HepG2 (cell line): ENCODE data around the gene STX10. TPM values are rescaled to one million over a fixed set of nuclear protein-coding genes. Genes with fewer than 3 reads are reported as not detected.

Experiments used
- CHD2 ChIP-seq: IDR thresholded peaks from 2 replicates; pipeline ENCODE4 v1.6.1; 2011; ENCODE audit warnings: low read depth, low read length, improper control_type of control experiment
- E2F2 ChIP-seq: sonication (generic); formaldehyde crosslinking; IDR thresholded peaks from 2 replicates; pipeline ENCODE4 v1.4.0; 2020; ENCODE audit warnings: missing genetic modification reagents, borderline replicate concordance
- HMG20B ChIP-seq: conservative IDR thresholded peaks from 2 replicates; pipeline ENCODE4 v1.6.1; 2016; ENCODE audit warnings: missing genetic modification reagents, missing compliant biosample characterization
- KDM2A ChIP-seq: sonication (generic); formaldehyde crosslinking; IDR thresholded peaks from 2 replicates; pipeline ENCODE4 v1.4.0; 2020; ENCODE audit warnings: low read depth, missing genetic modification reagents, borderline replicate concordance
- MEIS2 ChIP-seq: sonication (generic); formaldehyde crosslinking; IDR thresholded peaks from 2 replicates; pipeline ENCODE4 v1.9.0; 2021; ENCODE audit warnings: mild to moderate bottlenecking, missing genetic modification reagents
- NAIF1 ChIP-seq: sonication (generic); formaldehyde crosslinking; IDR thresholded peaks from 2 replicates; pipeline ENCODE4 v1.5.0; 2020; ENCODE audit warnings: mild to moderate bottlenecking, missing genetic modification reagents, borderline replicate concordance
- NCOA5 ChIP-seq: sonication (generic); formaldehyde crosslinking; IDR thresholded peaks from 2 replicates; pipeline ENCODE4 v1.4.0; 2020; ENCODE audit warnings: missing genetic modification reagents
- NR0B2 ChIP-seq: sonication (generic); formaldehyde crosslinking; IDR thresholded peaks from 2 replicates; pipeline ENCODE4 v1.4.0; 2020; ENCODE audit warnings: mild to moderate bottlenecking, missing genetic modification reagents
- NR2C2 ChIP-seq: sonication (generic); formaldehyde crosslinking; IDR thresholded peaks from 2 replicates; pipeline ENCODE4 v1.4.0; 2020; ENCODE audit warnings: missing genetic modification reagents, mild to moderate bottlenecking, moderate library complexity, borderline replicate concordance
- PAF1 ChIP-seq: IDR thresholded peaks from 2 replicates; pipeline ENCODE4 v1.6.1; 2016; ENCODE audit warnings: missing genetic modification reagents, missing compliant biosample characterization
- SATB2 ChIP-seq: sonication (generic); formaldehyde crosslinking; IDR thresholded peaks from 2 replicates; pipeline ENCODE4 v1.5.0; 2020; ENCODE audit warnings: missing genetic modification reagents
- SMAD9 ChIP-seq: sonication (generic); formaldehyde crosslinking; IDR thresholded peaks from 2 replicates; pipeline ENCODE4 v1.5.1; 2020; ENCODE audit warnings: mild to moderate bottlenecking, missing genetic modification reagents
- TBL1XR1 ChIP-seq: fragments of 150-350 bp; IDR thresholded peaks from 2 replicates; pipeline ENCODE4 v1.6.1; 2014; ENCODE audit warnings: borderline replicate concordance, low read length; ENCODE audit not compliant: partially characterized antibody
- TBX3 ChIP-seq: fragments of 450-650 bp; IDR thresholded peaks from 2 replicates; pipeline ENCODE4 v1.6.1; 2017; ENCODE audit warnings: antibody characterized with exemption, mild to moderate bottlenecking, inconsistent platforms, borderline replicate concordance
- THAP11 ChIP-seq: IDR thresholded peaks from 2 replicates; pipeline ENCODE4 v1.6.1; 2016; ENCODE audit warnings: missing biosample characterization, missing genetic modification reagents
- TRIM24 ChIP-seq: sonication (generic); formaldehyde crosslinking; IDR thresholded peaks from 2 replicates; pipeline ENCODE4 v1.8.0; 2022; ENCODE audit warnings: mild to moderate bottlenecking, missing genetic modification reagents
- ZBTB26 ChIP-seq: IDR thresholded peaks from 2 replicates; pipeline ENCODE4 v1.6.1; 2016; ENCODE audit warnings: missing compliant biosample characterization, missing genetic modification reagents, borderline replicate concordance
- ZBTB3 ChIP-seq: sonication (generic); formaldehyde crosslinking; IDR thresholded peaks from 2 replicates; pipeline ENCODE4 v1.4.0; 2020; ENCODE audit warnings: low read depth, mild to moderate bottlenecking, moderate library complexity, missing genetic modification reagents, borderline replicate concordance
- ZBTB46 ChIP-seq: sonication (generic); formaldehyde crosslinking; IDR thresholded peaks from 2 replicates; pipeline ENCODE4 v1.4.0; 2020; ENCODE audit warnings: mild to moderate bottlenecking, missing genetic modification reagents, borderline replicate concordance
- ZNF18 ChIP-seq: sonication (generic); formaldehyde crosslinking; IDR thresholded peaks from 2 replicates; pipeline ENCODE4 v1.8.0; 2022; ENCODE audit warnings: mild to moderate bottlenecking, missing genetic modification reagents; ENCODE audit not compliant: insufficient replicate concordance
- ZNF576 ChIP-seq: sonication (generic); formaldehyde crosslinking; IDR thresholded peaks from 2 replicates; pipeline ENCODE4 v1.4.0; 2020; ENCODE audit warnings: mild to moderate bottlenecking, missing genetic modification reagents
- ZNF777 ChIP-seq: sonication (generic); formaldehyde crosslinking; IDR thresholded peaks from 2 replicates; pipeline ENCODE4 v1.4.0; 2020; ENCODE audit warnings: missing genetic modification reagents
- ZZZ3 ChIP-seq: sonication (generic); formaldehyde crosslinking; IDR thresholded peaks from 2 replicates; pipeline ENCODE4 v1.4.0; 2020; ENCODE audit warnings: missing genetic modification reagents, mild to moderate bottlenecking, borderline replicate concordance
- polyA plus RNA-seq, 8 experiments: library from polyadenylated mRNA; depleted of rRNA in 3 of 8; stranded (reverse) in 7 of 8; unstranded in 1 of 8; fragments of >200 nt; fragmentation: Illumina TruSeq in 4 of 8; extraction: Trizol in 4 of 8; gene quantifications; 2 replicates each; pipeline versions ENCODE4 v1.2.1 to v1.2.3, GENCODE V29; 2011 to 2016; ENCODE audit warnings: low read depth in 4 of 8, missing spikeins in 1 of 8, mixed read lengths in 1 of 8; ENCODE audit not compliant: insufficient read depth in 1 of 8
- total RNA-seq, 5 experiments: library from RNA; depleted of rRNA; stranded (reverse); fragments of >200 nt; fragmentation: Illumina TruSeq; extraction: Trizol; gene quantifications; 2 replicates each; pipeline ENCODE4 v1.2.3, GENCODE V29; 2016; ENCODE audit warnings: low read depth in 1 of 5

STX10 gene
- total and polyA plus RNA-seq, 2 of the 13 experiments (the other 11 are each of a cell fraction or from before 2014, with no cell fraction given) = 47.9 to 66.4 TPM

- no peak for TF ChIP-seq TBX3
- TF ChIP-seq ZNF576 = no peak
- TF ChIP-seq E2F2 = no peak
- TF ChIP-seq SATB2 (CRISPR knock-in tag) = no peak
- no peak for TF ChIP-seq KDM2A (CRISPR knock-in tag)
- TF ChIP-seq ZBTB26 (CRISPR knock-in tag) = no peak
- no peak for TF ChIP-seq THAP11 (CRISPR knock-in tag)
- TF ChIP-seq NR2C2 (CRISPR knock-in tag) = no peak
- no peak for TF ChIP-seq ZBTB3 (CRISPR knock-in tag)
- no peak for TF ChIP-seq MEIS2 (CRISPR knock-in tag)
- TF ChIP-seq NAIF1 = no peak
- no peak for TF ChIP-seq ZNF18
- TF ChIP-seq CHD2 = no peak
- TF ChIP-seq ZNF777 = no peak
- TF ChIP-seq TBL1XR1 = no peak
- TF ChIP-seq SMAD9 (CRISPR knock-in tag) = no peak
- no peak for TF ChIP-seq NR0B2 (CRISPR knock-in tag)
- no peak for TF ChIP-seq ZBTB46 (CRISPR knock-in tag)
- no peak for TF ChIP-seq ZZZ3 (CRISPR knock-in tag)
- no peak for TF ChIP-seq HMG20B (CRISPR knock-in tag)
- no peak for TF ChIP-seq PAF1
- no peak for TF ChIP-seq NCOA5 (CRISPR knock-in tag)
- TF ChIP-seq TRIM24 (CRISPR knock-in tag) = no peak
Measured at GRCh38 chr19:13102666-13103580, 47.3 kb downstream of the STX10 start, which contains the start of gene LYL1 (continued).
